Retina (tissue), 1 donor: ENCODE results near the gene CERS6.
"Not testable (repeated sequence)": the region's sequence is repeated elsewhere in the genome, so short reads cannot be mapped to it uniquely, and the experiment has no call there.

Experiments used
- DNase-seq: peaks from one replicate; pipeline ENCODE4 v3.0.0-alpha.2; 2016

CERS6 gene

DNA sequence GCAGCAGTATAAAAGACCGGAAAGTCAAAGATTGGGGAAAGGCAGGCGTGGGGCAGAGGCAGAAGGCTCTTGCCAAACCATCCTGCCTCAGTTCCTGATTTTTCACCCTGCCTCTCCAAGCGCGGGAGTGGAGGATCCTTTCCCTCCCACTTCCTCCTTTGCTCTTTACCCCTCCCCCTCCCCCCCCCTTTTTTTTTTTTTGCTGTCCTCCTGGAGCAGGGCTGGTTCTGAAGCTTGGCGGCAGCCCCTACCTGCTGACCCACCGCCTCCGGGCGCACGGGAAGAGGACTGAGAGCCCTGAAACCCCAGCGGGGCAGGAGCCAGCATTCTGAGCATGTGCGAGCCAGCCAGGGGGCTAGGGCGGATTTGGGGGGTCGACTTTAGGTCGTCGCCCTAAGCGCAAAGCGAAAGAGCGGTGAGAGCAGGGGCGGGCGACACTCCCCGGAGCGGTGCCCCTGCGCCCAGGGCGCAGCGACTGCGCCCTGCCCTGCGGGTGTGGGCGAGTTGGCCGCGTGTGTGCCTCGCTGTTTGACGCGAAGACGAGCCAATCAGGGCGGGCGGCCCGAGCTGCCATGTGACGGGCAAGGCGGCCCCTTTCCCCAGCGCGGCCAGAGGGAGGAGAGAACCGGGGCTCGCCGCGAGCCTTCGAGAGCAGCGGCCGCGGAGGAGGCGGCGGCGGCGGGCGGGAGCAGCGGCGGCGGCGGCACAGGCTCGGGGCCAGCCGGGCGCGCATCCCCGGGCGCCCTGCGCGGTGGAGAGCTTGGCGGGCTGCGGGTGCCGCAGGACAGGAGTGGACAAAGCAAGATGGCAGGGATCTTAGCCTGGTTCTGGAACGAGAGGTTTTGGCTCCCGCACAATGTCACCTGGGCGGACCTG lies at the start of gene CERS6:
Gene CERS6, plus strand, starts transcription at position 628 of the 876 bp plus-strand sequence. Its CDS starts 177 bp downstream, at position 805.
- DNase-seq, result peak; percentile 94

GRCh38 chr2:168412301-168412700 lies 43.8 kb upstream of the CERS6 start:
- DNase-seq, result not testable (repeated sequence)

DNA sequence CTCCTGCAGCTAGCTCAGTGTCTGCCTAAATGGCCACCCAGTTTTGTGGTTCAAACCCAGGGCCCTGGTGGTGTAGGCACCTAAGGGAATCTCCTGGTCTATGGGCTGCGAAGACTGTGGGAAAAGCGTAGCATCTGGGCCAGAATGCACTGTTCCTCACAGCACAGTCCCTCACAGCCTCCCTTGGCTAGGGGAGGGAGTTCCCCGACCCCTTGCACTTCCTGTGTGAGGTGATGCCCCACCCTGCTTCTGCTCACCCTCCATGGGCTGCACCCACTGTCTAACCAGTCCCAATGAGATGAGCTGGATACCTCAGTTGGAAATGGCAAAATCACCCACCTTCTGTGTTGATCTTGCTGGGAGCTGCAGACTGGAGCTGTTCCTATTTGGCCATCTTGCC lies 43.0 kb upstream of the CERS6 start:
- DNase-seq, result not testable (repeated sequence)

DNA sequence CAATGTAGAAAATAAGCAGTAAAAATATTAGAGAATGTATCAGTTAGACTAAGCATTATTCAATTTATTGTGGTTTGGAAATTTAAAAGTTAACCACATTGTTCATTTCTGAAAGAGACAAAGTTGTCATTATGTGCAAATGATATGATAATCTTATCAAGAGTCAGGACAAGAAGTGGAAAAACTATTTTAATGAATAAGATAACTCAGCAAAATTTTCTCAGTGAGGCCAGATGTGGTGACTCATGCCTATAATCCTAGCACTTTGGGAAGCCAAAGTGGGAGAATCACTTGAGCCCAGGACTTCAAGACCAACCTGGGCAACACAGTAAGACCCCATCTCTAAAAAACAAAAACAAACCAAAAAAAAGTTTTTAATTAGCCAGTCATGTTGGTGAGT lies 39.5 kb upstream of the CERS6 start:
- no peak for DNase-seq

- no peak for DNase-seq
These were observed 33.5 kb upstream of the CERS6 start for GRCh38 chr2:168422584-168422983.

DNA sequence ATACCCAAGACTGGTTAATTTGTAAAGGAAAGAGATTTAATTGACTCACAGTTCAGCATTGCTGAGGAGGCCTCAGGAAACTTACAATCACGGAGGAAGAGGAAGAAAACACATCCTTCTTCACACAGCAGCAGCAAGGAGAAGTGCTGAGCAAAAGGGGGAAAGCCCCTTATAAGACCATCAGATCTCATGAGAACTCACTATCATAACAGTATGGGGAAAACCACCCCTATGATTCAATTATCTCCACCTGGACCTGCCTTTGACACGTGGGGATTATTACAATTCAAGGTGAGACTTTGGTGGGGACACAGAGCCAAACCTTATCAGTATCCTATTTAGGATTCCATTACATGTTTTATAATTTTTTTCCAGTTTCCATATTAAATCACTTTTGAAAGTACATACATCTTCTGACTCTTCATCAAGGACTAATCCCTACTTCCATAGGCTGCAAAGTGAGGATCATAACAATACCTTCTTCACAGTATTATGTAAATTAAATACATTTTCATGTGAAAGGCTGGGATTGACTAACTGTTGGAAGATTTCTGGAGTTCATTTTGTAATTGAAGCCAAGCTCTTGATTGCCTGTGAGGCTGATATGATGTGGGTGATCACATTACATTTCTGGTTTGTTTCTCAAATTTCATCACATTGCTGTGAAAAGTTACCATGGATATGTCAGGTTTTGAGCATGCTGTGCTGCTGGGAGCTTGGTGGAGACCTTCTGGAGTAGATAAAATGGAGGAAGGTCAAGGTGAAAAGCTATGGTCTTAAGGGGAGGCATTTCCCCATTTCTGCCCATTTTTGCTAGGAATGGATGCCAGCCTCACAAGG lies 31.7 kb upstream of the CERS6 start:
- DNase-seq, result no peak

GRCh38 chr2:168424971-168425370 lies 31.1 kb upstream of the CERS6 start:
- DNase-seq, result no peak

DNA sequence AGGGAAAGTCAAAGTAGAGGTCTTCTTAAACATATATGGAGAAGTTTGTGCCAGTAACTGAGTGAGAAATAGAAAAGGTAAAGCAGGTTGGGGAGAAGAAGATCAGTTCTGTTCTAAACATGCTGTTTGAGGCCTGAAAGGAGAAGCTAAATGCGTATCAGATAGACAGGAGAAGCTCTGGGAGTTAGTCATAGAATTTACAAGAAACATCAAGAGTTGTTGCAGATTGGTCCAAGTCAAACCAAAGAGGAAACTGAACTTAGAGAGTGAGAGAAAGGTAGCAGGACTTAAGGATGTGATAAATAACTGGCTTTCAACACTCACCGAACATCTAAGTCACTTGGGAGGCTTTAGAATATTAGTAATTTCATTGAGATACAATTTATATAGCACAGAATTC lies 29.2 kb upstream of the CERS6 start:
- DNase-seq, result no peak

- no peak for DNase-seq
These were observed 28.6 kb upstream of the CERS6 start for GRCh38 chr2:168427451-168427850.

DNA sequence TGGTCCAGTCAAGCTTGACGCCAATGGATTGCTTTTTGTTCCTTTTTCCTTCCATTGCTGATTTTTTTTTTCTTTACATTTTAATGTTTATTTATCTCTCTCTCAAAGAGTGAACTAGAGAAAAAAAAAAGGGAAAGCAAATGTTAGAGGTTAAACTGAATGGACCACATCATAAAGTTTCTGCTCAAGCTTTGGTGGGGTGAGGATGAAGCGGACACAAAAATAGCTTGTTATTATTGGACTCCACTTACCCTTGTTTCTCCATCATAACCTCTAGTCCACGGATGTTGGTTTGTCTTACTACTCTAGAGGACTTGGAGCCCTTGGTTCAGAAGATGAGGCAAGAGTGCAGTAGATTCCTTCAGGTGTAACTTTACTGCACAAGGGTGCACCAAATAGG lies 27.6 kb upstream of the CERS6 start:
- no peak for DNase-seq

DNA sequence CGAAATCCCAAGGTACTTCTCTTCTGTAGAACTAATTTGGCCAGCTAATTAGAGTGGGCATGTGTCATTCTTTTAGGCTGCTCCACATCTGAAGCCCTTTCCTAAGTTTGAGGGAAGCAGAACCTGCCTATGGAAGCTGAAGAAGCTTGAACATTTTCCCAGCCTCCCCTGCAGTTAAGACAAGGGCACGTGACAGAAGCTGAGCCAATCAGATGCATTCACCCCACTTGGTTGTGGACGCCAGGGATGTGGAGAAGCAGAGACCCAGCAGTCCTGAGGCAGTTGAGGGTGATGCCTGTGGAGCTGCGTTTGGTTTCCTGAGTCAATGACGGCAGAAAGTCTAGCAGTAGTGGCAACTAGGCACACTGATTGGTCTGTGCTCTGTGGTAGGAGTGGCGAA lies 26.1 kb upstream of the CERS6 start:
- no peak for DNase-seq

GRCh38 chr2:168430431-168430830 lies 25.6 kb upstream of the CERS6 start:
- DNase-seq, result no peak

GRCh38 chr2:168431301-168432024 lies 24.6 kb upstream of the CERS6 start:
- DNase-seq, result peak; percentile 18

DNA sequence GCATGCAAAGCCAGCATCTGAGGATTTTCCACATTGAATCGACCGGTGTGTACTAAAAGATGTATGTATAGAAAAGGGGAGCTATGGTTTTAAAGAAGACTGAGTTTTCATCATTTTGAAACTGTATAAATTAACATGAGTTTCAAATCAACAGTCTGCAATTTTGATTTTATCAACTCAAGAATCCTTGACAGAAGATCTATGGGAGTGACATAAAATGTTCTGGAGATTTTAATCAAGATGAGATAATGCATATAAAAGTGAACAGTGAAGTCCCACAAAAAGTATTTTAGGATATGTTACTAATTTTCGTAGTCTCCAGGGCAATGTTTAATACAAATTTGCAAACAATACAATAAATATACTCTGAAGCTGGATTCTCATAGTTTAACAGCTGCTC lies 24.0 kb upstream of the CERS6 start:
- DNase-seq, result no peak

DNA sequence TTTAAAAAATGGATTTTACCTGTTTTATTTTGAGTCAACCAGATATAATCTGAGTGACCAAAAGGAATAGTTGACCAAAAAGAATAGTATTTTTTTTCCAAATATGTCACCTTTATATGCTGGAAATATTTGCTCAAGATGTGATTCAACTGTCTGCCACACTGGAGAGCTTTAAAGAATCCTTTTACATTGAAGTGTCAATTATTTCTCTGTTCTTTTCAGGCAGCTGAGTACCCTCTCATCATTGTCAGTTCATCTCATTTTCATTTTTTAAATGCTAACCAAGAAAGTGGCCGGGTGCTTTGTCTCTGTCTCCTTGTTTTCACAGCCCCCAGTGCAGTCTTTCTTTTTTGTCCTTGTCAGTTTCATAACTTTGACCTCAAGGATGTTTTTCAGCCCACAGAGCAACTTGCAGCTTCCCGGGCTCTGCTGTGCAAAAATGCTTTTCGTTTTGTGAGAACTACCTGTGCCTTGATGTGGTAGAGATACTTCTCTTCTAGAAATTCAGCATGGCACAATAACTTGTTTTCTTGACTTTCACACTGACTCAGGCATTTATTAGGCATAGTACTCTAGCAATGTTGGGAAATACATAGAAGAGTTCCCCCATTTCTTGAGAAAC lies 23.4 kb upstream of the CERS6 start:
- peak; percentile 36 for DNase-seq

- no peak for DNase-seq
These were observed 22.5 kb upstream of the CERS6 start for GRCh38 chr2:168433527-168433926.

DNA sequence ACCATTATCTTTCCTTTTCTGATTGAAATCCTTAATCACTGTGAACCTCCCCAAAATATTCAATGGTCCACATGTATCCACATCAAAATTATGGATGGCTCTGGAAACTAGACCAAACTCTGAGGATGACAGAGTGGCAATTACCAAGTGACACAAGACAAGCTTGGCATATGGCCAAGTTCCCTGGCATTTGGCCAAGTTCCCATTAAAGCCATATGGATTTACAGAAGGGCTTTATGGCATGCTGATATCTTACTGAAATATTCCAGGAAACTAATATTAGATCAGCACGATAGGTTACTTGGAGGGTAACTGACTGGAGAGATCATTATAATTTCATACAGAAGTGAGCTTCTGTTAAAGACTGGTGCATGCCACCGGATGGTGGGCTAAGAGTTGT lies 21.9 kb upstream of the CERS6 start:
- peak; percentile 38 for DNase-seq

- DNase-seq, result no peak
These were observed 19.2 kb upstream of the CERS6 start for GRCh38 chr2:168436840-168437239.

DNA sequence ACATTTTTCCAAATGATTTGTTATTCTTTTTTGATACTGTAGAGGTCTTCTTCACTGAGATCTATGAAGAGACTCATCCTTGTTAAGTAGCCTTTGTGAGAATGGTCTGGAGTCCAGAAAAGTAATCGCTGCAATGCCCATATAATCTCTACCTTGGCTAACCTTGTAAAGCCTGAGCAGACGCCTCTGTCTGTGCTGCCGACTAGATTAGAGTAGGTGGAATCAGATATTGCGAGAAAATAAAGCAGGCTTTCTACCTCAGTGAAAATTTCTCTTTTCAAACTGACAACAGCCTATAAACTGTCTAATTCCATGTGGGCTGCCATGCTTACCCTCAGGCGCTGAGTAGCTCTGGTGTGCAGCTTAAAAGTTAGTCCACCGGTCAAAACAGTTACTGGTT lies 17.5 kb upstream of the CERS6 start:
- DNase-seq, result no peak

- DNase-seq, result no peak
These were observed 16.5 kb upstream of the CERS6 start for GRCh38 chr2:168439536-168439935.

GRCh38 chr2:168441214-168441872 lies 14.7 kb upstream of the CERS6 start:
- no peak for DNase-seq

DNA sequence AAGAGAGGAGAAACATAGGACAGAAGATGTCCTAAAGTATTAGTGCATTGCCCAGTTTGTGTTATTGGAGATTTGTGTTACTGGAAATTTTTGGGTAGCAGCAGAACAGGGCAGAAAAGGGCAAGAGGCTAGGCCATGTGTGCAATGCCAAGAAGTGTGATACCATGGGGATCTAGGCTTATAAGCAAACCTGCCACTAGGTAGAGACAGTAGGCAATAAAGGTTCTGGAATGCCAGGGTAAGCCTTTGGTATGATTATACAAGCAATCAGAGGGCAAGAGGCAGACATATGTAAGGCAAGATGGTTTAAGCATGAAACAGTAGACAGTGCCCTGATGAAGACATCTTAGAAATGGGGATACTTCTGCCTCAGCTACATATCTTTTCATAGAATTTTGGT lies 12.3 kb upstream of the CERS6 start:
- DNase-seq, result no peak
